GM19397 (cell line): ENCODE results near the gene RERE.
"Not testable (repeated sequence)": the region's sequence is repeated elsewhere in the genome, so short reads cannot be mapped to it uniquely, and the experiment has no call there.

ENCODE experiments used
- ATAC-seq: cut with Tn5 transposase; IDR thresholded peaks from one replicate; pipeline ENCODE4 v1.9.1; 2021; ENCODE audit warnings: mild to moderate bottlenecking, moderate library complexity; ENCODE audit not compliant: unreplicated experiment

Gene RERE

GRCh38 chr1:8463144-8463927 lies 354.1 kb downstream of the RERE start:
- no peak for ATAC-seq

GRCh38 chr1:8462371-8462892 lies 355.0 kb downstream of the RERE start:
- ATAC-seq, result no peak

GRCh38 chr1:8461351-8462110 lies 355.9 kb downstream of the RERE start:
- no peak for ATAC-seq

GRCh38 chr1:8460784-8461183 lies 356.7 kb downstream of the RERE start:
- ATAC-seq, result no peak

- ATAC-seq, result no peak
Measured at GRCh38 chr1:8460132-8460544, 357.3 kb downstream of the RERE start.

GRCh38 chr1:8458607-8459006 lies 358.8 kb downstream of the RERE start:
- no peak for ATAC-seq

- no peak for ATAC-seq
Measured at GRCh38 chr1:8457760-8458381, 359.6 kb downstream of the RERE start.

- no peak for ATAC-seq
Measured at GRCh38 chr1:8456991-8457390, 360.4 kb downstream of the RERE start.

GRCh38 chr1:8456308-8456912 lies 361.0 kb downstream of the RERE start:
- ATAC-seq, result no peak

- ATAC-seq, result no peak
Measured at GRCh38 chr1:8455700-8456307, 361.6 kb downstream of the RERE start.

- no peak for ATAC-seq
Measured at GRCh38 chr1:8450312-8450711, 367.1 kb downstream of the RERE start.

- ATAC-seq, result no peak
Measured at GRCh38 chr1:8448911-8449661, 368.4 kb downstream of the RERE start.

- ATAC-seq, result not testable (repeated sequence)
Measured at GRCh38 chr1:8448505-8448904, 368.9 kb downstream of the RERE start.

- no peak for ATAC-seq
Measured at GRCh38 chr1:8447616-8448150, 369.8 kb downstream of the RERE start.

- ATAC-seq, result not testable (repeated sequence)
Measured at GRCh38 chr1:8446119-8446518, 371.3 kb downstream of the RERE start.

- no peak for ATAC-seq
Measured at GRCh38 chr1:8443558-8444194, 373.8 kb downstream of the RERE start.

- ATAC-seq, result no peak
Measured at GRCh38 chr1:8441426-8441825, 376.0 kb downstream of the RERE start.

- no peak for ATAC-seq
Measured at GRCh38 chr1:8439015-8439702, 378.3 kb downstream of the RERE start.

- ATAC-seq, result no peak
Measured at GRCh38 chr1:8438489-8438888, 379.0 kb downstream of the RERE start.
